ENCODE data around the gene NCKAP5. TPM values are rescaled to one million over a fixed set of nuclear protein-coding genes. Genes with fewer than 3 reads are reported as not detected.

NCKAP5 gene
- total RNA-seq, 1 experiment from 2014 or later: 3.2 TPM

DNA sequence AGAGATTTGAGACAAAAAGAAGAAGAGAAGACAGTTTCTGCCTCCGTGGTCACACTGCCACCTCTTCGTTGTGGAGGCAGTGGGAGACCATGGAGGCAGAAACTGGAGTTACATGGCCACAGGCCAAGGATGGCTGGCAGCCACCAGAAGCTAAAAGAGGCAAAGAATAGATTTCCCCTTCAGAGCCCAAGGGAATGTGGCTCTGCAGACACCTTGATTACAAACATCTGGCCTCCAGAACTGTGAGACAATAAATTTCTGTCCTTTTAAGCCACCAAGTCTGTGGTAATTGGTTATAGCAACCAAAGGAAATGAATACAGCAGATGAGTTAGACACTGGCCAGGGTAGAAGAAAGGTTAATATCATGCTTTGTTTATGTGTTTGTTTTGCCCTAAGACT lies 477.9 kb downstream of the NCKAP5 start:
- no peak for TF ChIP-seq EZH2phosphoT487 (IDR thresholded peaks at IDR 0.05; ENCODE audit: borderline replicate concordance, low read length)
- TF ChIP-seq, protein P1, sequence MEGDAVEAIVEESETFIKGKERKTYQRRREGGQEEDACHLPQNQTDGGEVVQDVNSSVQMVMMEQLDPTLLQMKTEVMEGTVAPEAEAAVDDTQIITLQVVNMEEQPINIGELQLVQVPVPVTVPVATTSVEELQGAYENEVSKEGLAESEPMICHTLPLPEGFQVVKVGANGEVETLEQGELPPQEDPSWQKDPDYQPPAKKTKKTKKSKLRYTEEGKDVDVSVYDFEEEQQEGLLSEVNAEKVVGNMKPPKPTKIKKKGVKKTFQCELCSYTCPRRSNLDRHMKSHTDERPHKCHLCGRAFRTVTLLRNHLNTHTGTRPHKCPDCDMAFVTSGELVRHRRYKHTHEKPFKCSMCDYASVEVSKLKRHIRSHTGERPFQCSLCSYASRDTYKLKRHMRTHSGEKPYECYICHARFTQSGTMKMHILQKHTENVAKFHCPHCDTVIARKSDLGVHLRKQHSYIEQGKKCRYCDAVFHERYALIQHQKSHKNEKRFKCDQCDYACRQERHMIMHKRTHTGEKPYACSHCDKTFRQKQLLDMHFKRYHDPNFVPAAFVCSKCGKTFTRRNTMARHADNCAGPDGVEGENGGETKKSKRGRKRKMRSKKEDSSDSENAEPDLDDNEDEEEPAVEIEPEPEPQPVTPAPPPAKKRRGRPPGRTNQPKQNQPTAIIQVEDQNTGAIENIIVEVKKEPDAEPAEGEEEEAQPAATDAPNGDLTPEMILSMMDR (conservative IDR thresholded peaks at IDR 0.05; ENCODE audit: low read depth, low read length): no peak
- TF ChIP-seq EZH2 (IDR thresholded peaks at IDR 0.05; ENCODE audit: low read length, unreplicated experiment): no peak
- H3K9me2 ChIP-seq (replicated peaks; ENCODE audit: low read length): no peaks in the 10 kb centered on the region
- BruUV-seq (replicated peaks): no TSS peak
- no peaks in the 10 kb centered on the region for H3K27me3 ChIP-seq (ENCODE audit: low read length)
- H4K20me1 ChIP-seq (ENCODE audit: low read length): no peaks in the 10 kb centered on the region
- H3K9me3 ChIP-seq (ENCODE audit: low read length): no peaks in the 10 kb centered on the region
- no peak overlapping the region for H3K4me2 ChIP-seq (ENCODE audit: low read length)
- intact Hi-C loops (cut with micrococcal nuclease): no loop called here
- H3K4me1 ChIP-seq (ENCODE audit: insufficient read depth, low read length): no peaks in the 10 kb centered on the region
- ChIA-PET POLR2A (ENCODE audit: unreplicated experiment) (no interaction called here), CTCF (no interaction called here)
- no peak overlapping the region for H3K9ac ChIP-seq (ENCODE audit: low read length)
- ATAC-seq (no peak), DNase-seq (no peak)
- no peaks in the 10 kb centered on the region for H3K79me2 ChIP-seq (ENCODE audit: low read length)
- H2AFZ ChIP-seq (ENCODE audit: low read length): no peak overlapping the region
- H3K36me3 ChIP-seq (ENCODE audit: low read depth, low read length): no peaks in the 10 kb centered on the region
- no peak overlapping the region for H3K4me3 ChIP-seq (ENCODE audit: low read length)
- no peaks in the 10 kb centered on the region for H3F3A ChIP-seq (ENCODE audit: low read length, unreplicated experiment)
- H3K27ac ChIP-seq (ENCODE audit: low read length): no peak overlapping the region

DNA sequence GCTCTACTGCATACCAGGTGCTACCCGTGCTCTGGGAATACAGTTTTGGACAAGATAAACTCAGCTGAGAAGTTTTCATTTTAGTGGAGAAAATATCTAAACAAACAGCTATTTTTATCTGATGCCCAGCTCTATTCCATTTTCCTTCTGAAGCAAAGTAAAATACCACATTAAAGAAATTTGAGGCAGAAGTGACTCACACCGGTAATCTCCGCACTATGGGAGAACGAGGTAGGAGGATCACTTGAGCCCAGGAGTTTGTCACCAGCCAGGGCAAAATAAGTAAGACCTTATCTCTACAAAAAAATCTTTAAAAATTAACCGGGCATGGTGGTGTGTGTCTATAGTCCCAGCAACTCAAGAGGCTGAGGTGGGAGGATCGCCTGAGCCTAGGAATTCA lies 482.1 kb downstream of the NCKAP5 start:
- no peak for DNase-seq
- no peaks in the 10 kb centered on the region for H3K79me2 ChIP-seq (ENCODE audit: low read length)
- H3K27me3 ChIP-seq (ENCODE audit: low read length): no peaks in the 10 kb centered on the region
- no peak overlapping the region for H3K27ac ChIP-seq (ENCODE audit: low read length)
- no peaks in the 10 kb centered on the region for H3K9me2 ChIP-seq (replicated peaks; ENCODE audit: low read length)
- no peak for TF ChIP-seq EZH2 (IDR thresholded peaks at IDR 0.05; ENCODE audit: low read length, unreplicated experiment)
- TF ChIP-seq, protein P1 (conservative IDR thresholded peaks at IDR 0.05; ENCODE audit: low read depth, low read length): no peak
- TF ChIP-seq EZH2phosphoT487 (IDR thresholded peaks at IDR 0.05; ENCODE audit: borderline replicate concordance, low read length): no peak
- no peaks in the 10 kb centered on the region for H3K4me1 ChIP-seq (ENCODE audit: insufficient read depth, low read length)
- no peak overlapping the region for H3K4me3 ChIP-seq (ENCODE audit: low read length)
- H3K9me3 ChIP-seq (ENCODE audit: low read length): no peaks in the 10 kb centered on the region
- CTCF ChIA-PET: no interaction called here
- no peak overlapping the region for H2AFZ ChIP-seq (ENCODE audit: low read length)
- H3K4me2 ChIP-seq (ENCODE audit: low read length): no peak overlapping the region
- H4K20me1 ChIP-seq (ENCODE audit: low read length): no peaks in the 10 kb centered on the region
- H3F3A ChIP-seq (ENCODE audit: low read length, unreplicated experiment): no peaks in the 10 kb centered on the region
- no peaks in the 10 kb centered on the region for H3K36me3 ChIP-seq (ENCODE audit: low read depth, low read length)
- BruUV-seq (replicated peaks): no TSS peak
- POLR2A ChIA-PET (ENCODE audit: unreplicated experiment): no interaction called here
- no peak overlapping the region for H3K9ac ChIP-seq (ENCODE audit: low read length)
- intact Hi-C loops (cut with micrococcal nuclease): no loop called here
- no peak for ATAC-seq

DNA sequence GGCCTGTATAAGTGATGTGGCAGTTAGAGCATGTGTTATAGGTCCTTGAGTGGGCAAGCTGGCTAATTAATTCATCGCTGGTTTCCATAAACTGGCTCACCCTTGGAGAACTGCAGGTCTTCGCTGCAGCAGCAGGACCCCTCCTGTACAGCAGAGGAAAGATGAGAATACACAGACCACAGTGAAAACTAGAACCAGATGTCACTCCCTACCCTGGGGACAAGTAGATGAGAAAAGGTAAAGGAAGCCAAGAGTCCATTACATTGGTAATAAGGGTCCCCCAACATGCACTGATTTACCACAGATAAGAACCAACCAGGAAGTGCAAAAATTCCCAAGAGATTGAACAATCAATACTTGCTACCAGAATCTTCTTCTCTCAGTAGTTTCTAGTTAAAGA lies 482.6 kb downstream of the NCKAP5 start:
- Histone ChIP-seq H2AFZ (ENCODE audit: low read length) (no peak overlapping the region), H3K9me3 (ENCODE audit: low read length) (no peaks in the 10 kb centered on the region), H3K4me1 (ENCODE audit: insufficient read depth, low read length) (no peaks in the 10 kb centered on the region), H3K27ac (ENCODE audit: low read length) (no peak overlapping the region), H3K4me2 (ENCODE audit: low read length) (no peak overlapping the region), H3K9me2 (replicated peaks; ENCODE audit: low read length) (no peaks in the 10 kb centered on the region), H3K9ac (ENCODE audit: low read length) (no peak overlapping the region), H3K36me3 (ENCODE audit: low read depth, low read length) (no peaks in the 10 kb centered on the region), H4K20me1 (ENCODE audit: low read length) (no peaks in the 10 kb centered on the region), H3K27me3 (ENCODE audit: low read length) (no peaks in the 10 kb centered on the region), H3F3A (ENCODE audit: low read length, unreplicated experiment) (no peaks in the 10 kb centered on the region), H3K79me2 (ENCODE audit: low read length) (no peaks in the 10 kb centered on the region), H3K4me3 (ENCODE audit: low read length) (no peak overlapping the region)
- no TSS peak for BruUV-seq (replicated peaks)
- CTCF ChIA-PET: no interaction called here
- TF ChIP-seq, protein P1 (conservative IDR thresholded peaks at IDR 0.05; ENCODE audit: low read depth, low read length): no peak
- TF ChIP-seq EZH2 (IDR thresholded peaks at IDR 0.05; ENCODE audit: low read length, unreplicated experiment) (no peak), EZH2phosphoT487 (IDR thresholded peaks at IDR 0.05; ENCODE audit: borderline replicate concordance, low read length) (no peak)
- no peak for ATAC-seq
- intact Hi-C loops (cut with micrococcal nuclease): no loop called here
- POLR2A ChIA-PET (ENCODE audit: unreplicated experiment): no interaction called here
- no peak for DNase-seq

Measured in PC-3 (cell line).